ENCODE measurements around the gene ALPI.

ALPI gene

DNA sequence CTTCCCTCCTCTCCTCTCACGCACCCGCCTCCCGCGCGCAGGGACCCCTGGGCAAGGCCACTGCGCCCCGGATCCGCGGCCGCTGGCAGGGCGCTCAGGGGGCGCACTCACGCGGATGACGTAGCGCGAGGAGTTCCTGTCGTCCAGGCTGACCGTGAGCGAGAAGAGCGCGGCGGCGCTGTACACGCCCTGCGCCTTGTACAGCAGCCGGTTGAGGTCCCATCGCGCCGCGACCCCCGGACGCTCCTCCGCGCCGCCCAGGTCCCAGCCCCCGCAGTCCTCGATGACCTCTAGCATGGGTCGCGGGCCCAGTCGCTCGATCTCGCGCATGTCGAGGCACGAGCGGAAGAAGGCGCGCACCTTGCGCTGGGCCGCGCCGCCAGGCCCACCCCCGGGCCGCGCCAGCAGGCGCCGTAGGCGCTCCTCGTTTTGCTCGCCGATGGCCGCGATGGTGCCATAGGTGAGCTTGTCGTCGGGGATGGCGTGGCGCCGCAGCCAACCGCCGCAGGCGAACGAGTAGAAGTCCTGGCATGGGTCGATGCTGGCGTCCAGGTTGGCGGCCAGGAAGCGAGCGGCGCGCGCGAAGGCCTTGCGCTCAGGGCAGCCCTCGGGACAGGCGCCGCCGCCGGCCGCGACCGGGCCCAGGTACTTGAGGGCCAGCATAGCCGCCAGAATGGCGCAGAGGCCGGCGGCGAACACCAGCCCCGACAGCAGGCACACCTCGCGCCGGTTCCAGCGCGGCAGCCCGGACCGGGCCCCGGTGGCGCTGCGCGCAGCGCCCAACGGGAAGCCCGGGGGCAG lies 30.0 kb downstream of the ALPI start:
- DNase-seq, result peak; percentile 66

DNA sequence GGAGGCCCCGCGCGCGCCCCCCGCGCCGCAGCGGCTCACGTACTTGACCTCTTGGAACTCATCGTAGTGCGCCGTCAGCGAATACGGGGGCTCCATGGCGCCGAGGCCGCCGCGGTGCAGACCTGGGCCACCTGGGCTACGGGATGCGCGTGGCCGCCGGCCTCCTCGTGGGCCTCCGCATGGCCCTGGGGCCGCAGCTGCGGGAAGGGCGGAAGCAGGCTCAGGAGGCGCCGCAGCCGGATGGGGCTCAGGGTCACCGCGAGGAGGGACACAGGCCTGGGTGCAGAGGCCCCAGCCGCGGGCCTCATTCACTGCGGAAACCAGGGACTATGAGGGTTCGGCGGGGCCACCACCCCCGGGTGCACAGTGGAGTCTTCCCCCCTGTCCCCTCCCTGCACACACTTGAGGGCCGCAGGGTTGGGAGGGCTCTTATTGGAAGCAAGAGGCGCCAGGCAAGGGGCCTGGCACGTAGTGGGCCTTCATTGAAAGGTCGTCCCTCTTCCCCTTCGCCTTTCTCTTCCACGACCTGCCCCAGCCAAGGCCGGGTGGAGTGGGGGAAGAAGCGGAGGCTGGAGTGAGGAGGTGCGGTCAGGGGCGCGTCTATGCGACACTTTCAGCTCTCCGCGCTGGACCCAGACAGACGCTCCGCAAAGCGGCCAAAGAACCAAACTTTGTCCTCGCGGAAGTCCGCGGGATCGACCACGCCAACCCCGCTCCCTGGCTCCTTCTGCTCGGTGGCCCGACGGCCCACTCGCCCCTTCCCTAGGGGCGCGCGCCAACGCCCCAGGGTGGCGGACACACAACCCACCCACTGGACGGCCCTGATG lies 30.8 kb downstream of the ALPI start:
- peak; percentile 63 for DNase-seq

DNA sequence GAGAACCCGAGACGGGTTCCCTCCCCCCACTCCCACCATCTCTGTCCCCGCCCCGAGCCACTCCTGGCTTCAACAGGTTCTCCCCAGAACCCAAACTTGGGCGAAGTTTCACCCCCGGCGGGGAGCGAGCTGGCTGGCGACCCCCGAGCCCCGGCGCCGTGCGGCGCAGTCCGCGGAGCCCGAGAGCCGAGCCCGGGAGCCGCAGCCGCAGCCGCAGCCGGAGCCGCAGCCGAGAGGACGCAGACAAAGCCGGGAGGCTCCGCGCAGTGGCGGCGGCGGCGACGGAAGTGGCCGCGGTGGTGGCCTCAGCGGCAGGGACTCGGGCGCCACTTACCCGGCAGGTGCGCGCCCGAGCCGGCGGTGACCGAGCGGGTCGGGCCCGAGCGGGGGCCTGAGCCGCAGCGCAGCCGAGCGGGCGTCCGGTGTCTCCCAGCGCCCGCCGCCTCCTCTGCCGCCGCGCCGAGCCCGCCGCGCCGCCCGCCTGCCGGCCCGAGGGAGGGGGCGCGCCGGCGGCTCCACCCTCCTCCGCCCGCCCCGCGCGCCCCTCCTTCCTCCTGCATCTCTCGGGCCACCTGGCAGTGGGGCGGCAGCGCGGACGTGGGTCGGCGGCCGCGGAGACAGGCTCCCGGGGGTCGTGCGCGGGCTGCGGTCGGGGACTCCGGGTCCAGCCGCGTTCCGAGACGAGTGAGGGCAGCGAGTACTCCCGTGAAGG lies 31.6 kb downstream of the ALPI start, which contains the start of gene ECEL1:
Gene ECEL1 (minus strand): TSS at position 450 of the 712 bp plus-strand sequence. CDS start 1,181 bp downstream, outside the sequence.
- DNase-seq, result peak; percentile 68

DNA sequence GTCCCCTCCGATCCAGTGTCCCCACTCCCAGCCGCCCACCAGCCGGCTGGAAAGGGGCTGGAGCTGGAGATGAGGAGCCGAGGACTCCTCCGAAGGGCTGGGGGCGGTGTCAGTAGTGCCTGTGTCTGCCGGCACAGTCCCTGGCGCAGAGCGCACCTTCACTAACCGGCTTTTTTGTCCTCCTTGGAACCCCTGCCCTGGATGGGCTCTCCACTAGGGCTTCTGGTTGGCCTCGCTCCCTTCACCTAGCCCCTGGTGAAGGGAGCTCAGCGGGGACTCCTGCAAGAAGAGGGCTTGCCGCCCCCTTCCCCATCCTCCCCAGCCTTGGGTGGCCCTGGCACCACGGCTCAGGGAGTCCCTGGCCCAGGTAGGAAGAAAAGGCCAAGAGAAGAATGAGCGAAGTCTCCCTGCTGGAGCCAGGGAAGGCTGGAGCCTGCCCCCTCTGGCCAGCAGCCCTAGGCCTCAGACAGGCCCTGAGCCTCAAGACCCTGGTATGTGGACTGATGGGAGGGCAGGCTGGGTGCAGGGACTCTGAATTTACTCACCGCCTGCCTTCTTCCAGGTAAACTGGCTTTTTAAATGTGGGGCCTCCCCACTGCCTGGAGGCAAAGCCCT lies 32.3 kb downstream of the ALPI start:
- DNase-seq, result peak; percentile 63

DNA sequence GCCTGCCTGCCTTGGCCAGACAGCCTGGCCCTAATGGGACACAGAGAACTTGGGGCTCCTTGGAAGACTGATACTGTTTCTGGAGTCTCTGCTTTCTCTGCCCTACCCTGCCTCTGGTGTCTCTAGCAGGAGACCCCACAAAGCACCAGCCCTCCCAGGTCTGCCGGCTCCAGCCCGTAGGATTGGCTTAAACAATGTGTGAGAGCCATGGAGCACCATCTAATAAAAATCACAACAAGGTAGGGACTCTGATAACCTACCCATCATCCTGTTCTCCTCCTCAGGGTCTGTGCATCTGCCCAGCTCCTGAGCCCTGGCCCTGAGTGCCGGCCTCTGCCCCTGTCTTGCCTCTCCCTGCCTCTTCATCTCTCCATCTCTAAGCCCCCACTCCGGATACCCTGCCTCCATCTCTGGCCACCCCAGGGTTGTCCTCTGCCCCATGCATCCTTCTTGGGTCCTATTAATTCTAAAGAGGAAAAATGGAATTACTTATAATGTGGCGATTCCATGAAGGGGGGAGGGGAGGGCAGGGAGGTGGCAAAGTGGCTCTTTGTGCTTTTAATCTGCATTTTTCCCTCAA lies 32.9 kb downstream of the ALPI start:
- DNase-seq, result no peak

DNA sequence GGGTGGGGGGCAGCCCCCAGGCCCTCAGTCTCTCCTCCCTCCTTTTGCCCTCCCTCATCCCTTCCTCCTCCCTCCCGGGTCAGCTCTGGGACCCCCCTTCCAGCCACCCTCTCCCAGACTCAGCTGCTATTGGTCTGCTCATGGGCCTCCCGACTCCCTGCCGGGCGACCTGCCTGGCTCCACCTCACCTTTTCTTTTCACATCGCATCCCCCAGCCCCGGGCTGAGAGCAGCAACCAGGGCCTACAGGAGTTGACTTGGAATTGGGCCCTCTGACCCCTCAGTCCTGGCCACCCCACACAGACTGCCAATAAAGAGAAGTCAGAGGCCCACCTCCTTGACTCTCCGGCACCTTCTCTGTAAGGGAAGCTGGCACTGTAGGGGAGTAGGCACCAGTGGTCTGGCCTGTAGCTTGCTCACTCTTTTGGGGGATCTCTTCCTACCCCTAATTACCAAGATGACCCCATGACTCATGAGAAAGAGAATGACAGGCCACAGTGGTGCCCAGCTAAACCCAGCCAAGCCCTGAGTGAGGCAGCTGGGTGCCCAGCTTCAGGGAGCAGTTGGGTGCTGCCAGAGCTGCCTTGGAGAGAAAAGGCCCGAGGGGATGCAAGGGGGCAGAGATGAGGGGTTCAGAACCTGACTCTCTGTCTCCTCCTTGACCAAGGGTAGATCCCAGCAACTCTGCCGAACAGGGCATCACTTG lies 33.7 kb downstream of the ALPI start:
- DNase-seq, result no peak

DNA sequence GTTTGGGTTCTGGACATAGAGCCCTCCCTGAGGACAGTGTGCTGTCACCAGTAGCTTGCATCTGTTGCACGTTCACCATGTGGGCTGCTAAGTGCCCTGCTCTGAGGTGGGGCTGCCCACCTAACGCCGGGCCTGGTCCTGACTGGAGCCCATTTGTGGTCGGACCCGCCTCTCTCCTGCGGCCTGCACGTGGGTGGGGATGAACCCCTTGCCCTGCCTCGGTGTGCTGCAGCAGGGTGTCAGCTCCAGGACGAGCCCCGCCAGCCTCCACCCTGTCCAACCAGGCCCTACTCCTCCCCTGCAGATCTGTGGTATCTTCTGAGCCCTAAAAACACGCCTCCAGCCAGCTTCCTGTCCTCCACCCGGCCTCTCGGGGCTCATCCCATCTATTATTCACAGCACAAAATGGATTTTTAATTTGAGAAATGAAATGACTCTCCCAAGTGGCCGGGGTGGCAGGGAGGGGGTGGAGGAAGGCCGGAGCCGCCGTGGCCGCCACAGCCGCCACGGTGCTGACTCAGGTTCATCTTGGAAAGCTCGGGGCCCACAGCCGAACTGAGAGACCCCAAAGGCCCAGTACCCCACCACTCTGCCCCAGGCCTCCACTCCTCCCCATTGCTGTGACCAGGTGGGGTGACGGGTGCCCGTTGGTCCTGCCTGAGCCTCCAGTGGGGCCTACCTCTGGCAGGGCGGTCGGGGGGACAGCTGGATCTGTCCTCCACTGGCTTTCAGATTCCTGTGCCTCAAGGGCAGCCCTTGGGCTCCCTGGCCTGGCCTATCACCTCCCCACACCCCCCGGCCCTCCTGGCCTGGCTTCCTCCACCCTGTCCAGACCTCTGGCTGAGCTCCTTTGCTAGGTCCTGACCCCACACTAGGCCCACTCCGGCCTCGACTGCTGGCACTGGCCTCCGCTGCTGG lies 34.5 kb downstream of the ALPI start:
- DNase-seq, result no peak

DNA sequence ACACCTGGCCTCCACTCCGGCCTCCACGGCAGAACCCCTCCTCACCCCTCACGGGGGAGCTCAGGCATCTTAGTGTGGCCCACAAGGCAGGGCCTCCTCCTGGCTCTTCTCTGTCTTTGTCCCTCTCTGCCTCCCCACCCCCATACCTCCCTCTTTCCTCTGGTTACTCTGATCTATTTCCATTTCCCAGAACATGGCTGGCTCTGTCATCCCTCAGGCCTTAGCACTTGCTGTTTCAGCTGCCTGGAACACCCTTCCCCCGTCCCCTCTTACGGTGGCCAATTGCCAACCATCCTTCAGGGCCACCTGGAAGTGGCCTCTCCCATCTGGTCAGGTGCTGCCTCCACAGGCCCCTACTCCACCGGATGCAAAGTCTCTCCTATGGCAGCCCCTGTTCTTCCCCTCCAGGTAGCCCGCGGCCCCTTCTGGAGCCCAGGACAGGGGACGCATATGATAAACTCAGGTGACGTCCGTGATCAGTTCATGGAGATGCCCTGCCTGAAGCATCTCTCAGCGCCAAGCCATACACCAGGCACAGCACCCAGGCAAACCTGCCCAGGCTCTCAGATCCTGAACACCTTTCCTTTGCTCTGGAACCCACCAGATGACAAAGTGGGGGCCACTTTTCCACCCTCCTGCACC lies 35.3 kb downstream of the ALPI start:
- no peak for DNase-seq

DNA sequence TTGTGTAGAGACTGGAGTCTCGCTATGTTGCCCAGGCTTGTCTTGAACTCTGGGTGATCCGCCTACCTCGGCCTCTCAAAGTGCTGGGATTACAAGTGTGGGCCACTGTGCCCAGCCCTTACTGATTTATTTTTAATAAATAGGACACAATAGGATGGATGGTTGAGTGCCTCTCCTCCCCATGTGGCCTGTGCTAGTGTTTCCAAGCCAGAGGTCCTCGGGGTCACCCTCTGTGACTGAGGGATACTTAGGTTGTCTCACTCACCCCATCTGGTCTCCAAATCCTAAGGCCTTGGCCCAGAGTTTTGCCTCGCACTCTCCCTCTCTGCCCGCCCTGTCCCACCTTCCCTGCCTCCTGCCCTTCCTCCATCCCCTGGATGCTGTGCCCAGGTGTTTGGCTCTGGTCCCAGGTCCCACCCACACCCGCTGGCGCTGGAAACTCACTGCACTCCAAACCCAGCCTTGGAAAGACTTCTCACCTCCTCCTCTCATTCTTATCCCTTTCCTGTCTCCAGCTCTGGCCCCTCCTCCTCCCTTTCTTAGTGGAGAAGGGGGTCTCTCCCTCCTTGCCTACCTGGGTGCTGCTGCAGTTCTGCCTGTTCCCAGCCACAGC lies 36.4 kb downstream of the ALPI start:
- DNase-seq, result no peak

DNA sequence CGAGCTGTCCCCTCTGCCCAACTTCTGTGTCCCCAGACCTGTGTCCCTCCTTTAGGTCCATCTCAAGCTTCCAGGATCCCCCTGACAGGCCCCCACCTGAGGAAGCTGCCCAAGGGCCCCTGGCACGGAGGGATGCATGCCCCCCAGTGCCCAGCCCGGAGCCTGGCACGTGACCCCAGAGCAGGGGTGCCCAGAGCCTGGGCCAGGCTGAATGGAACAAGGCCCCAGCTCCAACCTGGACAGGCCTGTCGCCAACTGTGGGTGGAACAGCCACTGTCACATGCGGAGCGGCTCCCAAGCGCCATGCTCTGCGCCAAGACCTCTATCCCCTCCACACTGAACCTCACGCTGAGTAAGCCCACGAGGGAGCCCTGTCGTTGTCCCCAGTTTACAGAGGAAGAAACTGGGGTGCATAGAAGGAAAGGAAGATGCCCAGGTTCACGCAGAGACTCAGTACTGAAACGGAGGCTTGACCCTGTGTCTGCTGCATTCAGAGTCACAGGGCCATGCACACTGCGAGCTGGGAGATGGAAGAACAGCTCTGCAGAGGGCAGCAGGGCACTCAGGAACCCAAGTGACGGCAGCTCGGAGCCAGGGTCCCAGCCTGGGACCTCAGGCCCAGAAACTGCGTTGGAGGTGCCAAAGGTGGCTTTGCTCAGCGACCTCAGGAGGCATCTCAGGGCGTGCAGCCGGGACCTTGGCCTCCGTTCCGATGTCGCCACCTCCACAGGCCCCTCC lies 37.2 kb downstream of the ALPI start:
- DNase-seq, result no peak

DNA sequence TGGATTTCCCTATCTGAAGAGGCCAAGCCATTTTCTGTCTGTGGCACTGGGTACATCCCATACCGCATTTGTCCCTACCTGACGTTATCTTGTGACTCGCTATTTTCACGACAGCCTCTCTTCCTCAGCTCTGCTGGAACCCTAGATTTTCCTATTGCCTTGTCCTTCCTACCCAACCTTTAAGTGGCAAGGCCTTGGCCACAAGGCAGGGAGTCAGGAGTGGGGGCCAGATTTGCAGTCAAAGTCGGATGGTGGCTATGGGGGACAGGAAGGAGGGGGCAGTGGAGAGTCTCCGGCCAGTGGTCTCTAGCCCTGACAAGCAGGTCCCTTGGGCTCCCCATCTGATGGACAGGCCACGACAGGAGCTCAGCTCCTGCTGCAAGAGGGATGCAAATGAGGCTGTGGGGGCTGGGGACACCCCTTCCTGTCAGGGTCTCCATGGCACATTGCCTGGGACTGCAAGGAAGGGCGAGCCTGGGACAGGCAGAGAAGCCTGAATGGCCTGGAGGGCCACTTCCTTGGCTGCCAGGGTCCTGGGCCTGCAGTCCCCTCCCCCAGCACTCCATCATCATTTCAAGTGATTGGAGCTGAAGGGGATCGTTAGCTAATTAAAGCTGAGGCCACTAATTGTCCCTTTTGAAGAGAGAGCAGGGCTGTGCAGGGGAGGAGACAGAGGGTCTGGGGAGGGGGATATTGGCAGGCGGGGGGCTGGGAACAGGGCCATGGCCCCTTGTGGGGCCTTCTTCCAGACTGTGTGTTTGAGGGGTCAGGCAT lies 37.9 kb downstream of the ALPI start:
- DNase-seq, result no peak

DNA sequence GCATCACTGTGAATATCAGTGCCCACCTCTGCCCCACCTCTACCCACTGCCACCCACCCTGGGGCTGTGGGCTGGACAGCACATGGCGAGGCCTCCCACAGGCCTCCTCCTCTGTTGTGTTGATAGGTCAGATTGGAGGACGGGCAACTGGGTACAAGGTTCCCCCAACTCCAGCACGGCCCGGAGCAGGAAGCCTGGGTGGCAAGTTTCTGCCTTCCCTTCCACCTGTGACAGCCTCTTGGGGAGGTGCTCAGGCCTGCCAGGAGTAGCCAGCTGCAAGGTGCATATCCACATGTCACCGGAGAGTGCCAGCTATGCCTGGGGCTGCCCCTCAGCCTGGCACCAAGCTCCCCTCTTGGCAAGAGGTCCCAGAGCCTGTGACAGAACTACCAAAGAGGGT lies 38.6 kb downstream of the ALPI start:
- no peak for DNase-seq

DNA sequence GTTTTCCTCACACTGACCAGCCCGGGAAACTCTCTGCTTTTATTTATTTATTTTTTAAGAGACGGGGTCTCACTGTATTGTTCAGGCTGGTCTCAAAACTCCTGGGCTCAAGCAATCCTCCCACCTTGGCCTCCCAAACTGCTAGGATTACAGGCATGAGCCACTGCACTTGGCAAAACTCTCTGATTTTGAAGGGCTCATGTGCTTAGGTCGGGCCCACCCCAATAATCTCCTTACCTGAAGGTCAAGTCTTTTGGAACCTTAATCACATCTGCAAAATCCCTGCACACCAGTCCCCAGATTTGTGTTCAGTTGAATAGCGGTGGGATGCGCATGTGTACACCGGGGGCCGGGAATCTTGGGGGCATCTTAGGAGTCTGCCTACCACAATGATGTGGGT lies 39.3 kb downstream of the ALPI start:
- DNase-seq, result no peak

DNA sequence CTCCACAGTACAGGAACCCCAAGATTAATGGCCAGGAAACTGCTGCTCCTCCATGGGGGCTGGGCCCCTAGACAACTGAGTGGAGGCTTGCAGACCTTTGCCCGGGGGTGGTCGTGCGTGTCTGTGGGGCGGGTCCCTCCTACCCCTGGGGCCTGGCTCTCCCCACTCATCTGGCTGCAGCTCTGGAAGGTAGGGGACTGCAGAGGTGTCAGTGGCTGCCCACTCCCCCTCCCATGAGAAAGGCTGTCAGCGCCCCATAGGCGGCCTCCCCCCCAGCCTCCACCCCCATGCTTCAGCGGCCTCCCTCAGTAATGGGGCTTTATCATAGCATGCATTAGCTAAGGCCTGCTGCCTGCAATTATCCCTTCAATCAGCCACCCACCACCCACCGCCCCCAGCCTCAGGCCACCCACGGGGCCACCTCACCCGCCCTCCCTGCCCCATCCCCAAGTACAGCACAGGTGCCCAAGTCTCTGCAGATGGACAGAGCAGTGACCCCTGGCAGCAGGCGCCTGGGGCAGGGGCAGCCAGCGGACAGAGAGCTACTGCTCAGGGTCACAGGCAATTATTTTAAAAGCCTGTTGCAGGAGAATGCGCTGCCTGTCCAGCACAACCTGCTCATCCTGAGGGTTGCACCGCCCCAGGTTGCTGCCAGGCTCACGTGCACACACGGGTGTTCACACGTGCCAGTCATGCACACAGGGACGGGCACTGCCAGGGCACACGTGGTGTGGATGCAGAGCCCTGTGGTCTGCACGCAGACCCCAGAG lies 40.7 kb downstream of the ALPI start:
- DNase-seq, result no peak

DNA sequence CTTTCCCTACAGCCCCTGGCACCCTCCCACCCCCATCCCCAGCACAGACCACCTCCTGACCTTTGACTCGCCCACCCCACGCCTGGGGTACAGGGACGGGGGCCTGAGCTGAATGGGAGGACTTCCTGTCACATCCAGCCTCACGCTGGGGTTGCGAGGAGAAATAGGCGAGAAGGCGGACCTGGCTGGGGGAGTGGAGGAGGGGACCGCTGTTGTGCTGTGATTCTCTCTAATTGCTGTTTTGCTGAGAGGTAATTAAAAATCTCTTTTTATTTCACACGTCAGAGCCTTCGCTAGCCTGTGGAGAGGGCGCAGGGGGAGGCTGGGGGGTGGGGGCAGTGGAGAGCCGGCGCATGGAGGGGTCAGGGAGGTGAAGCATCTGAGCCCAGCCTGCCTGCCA lies 41.4 kb downstream of the ALPI start:
- DNase-seq, result no peak

DNA sequence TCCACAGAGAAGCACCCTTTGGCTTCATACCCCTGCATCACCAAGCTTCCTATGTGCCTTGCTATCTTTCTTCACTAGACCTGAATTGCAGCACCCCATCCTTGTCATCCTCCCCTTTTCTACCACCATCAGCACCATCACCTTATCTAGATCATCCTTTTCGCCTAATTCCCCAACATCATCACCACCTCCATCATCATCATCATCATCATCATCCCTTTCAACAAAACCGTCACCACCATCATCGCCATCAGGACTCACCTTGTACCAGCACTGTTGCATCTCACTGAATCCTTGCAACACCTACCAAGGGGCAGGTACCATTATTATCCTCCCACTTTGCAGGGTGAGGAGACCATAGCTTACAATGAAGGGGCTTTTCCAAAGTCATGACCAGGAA lies 42.5 kb downstream of the ALPI start:
- no peak for DNase-seq

DNA sequence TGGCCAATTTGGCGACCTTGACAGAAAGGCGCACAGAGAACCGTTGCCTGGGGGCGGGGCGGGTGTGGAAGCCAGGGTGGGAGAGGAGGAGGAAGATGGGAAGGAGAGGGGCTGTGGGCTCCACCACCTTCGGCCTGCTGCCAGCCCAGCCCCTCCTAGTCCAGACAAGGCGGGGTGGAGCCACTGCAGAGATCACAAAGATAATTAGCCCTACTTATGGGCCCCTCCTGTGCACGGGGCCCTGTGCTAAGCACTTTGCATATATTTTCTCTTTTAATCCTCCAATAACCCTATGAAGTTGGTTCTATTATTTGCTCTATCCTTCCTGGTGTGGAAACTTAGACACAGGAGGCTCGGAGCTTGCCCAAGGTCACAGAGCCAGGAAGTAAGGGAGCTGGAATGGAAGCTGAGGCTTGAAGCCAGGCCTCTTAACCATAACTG lies 45.4 kb downstream of the ALPI start:
- DNase-seq, result no peak
